Right atrium auricular region (tissue), 2 donors: ENCODE results near the gene CHCHD1. TPM values are rescaled to one million over a fixed set of nuclear protein-coding genes. Genes with fewer than 3 reads are reported as not detected.
"Not testable (repeated sequence)": the region's sequence is repeated elsewhere in the genome, so short reads cannot be mapped to it uniquely, and the experiment has no call there.

Source experiments
- DNase-seq: peaks from one replicate; pipeline ENCODE4 v3.0.0-alpha.2; 2019; ENCODE audit warnings: low spot score
- H3K27ac ChIP-seq, 2 donors: fragments of 200-600 bp; sonication (generic); 1 replicate in 1 of 2; 2 replicates in 1 of 2; pipeline ENCODE4 v1.5.1; 2016 to 2019
- H3K27me3 ChIP-seq, 2 donors: fragments of 200-600 bp; sonication (generic); one replicate each; pipeline versions ENCODE4 v1.5.1 to v1.6.0; 2017 to 2019
- H3K36me3 ChIP-seq: fragments of 200-600 bp; sonication (generic); one replicate; pipeline ENCODE4 v1.5.1; 2016
- H3K4me1 ChIP-seq, 2 donors: fragments of 200-600 bp; sonication (generic); one replicate each; pipeline versions ENCODE4 v1.5.1 to v1.6.0; 2017 to 2019
- H3K4me3 ChIP-seq, 2 donors: fragments of 200-600 bp; sonication (generic); 1 replicate in 1 of 2; 2 replicates in 1 of 2; pipeline ENCODE4 v1.5.1; 2017 to 2019; ENCODE audit warnings: mild to moderate bottlenecking in 1 of 2, moderate library complexity in 1 of 2
- H3K9me3 ChIP-seq, 2 donors: fragments of 200-600 bp; sonication (generic); one replicate each; pipeline ENCODE4 v1.5.1; 2019
- CTCF ChIP-seq, 2 donors: fragments of 200-600 bp; sonication (generic); IDR thresholded peaks; one replicate each; pipeline ENCODE4 v1.5.1; 2019; ENCODE audit warnings: antibody characterized with exemption in 2 of 2
- total RNA-seq, 2 donors: library from RNA; depleted of rRNA; stranded (reverse); fragments of >200 nt; gene quantifications; one replicate each; pipeline ENCODE4 v1.1.0, GENCODE V29; 2016

CHCHD1 gene
- total RNA-seq, 2 donors from 2014 or later, result 28.3 to 32.7 TPM

- TF ChIP-seq CTCF (IDR thresholded peaks at IDR 0.05), result no peak
- H3K36me3 ChIP-seq, result peaks cover 73% of the 10 kb centered on the region
- no peak for DNase-seq
- H3K27me3 ChIP-seq, result no peaks in the 10 kb centered on the region
- H3K27ac ChIP-seq, result no peak overlapping the region
- no peak overlapping the region for H3K4me3 ChIP-seq
- H3K9me3 ChIP-seq, result no peaks in the 10 kb centered on the region
- H3K4me1 ChIP-seq, result peaks cover 0 to 24% of the 10 kb centered on the region in 2 donors
Observed at GRCh38 chr10:73790886-73791625, 9.2 kb downstream of the CHCHD1 start.

GRCh38 chr10:73791871-73792400, 10.1 kb downstream of the CHCHD1 start:
- H3K27ac ChIP-seq, result no peak overlapping the region
- no peaks in the 10 kb centered on the region for H3K9me3 ChIP-seq
- no peak for TF ChIP-seq CTCF (IDR thresholded peaks at IDR 0.05)
- H3K4me3 ChIP-seq, result no peak overlapping the region
- no peak for DNase-seq
- no peaks in the 10 kb centered on the region for H3K27me3 ChIP-seq
- H3K4me1 ChIP-seq, result peaks cover 0 to 16% of the 10 kb centered on the region in 2 donors
- peaks cover 81% of the 10 kb centered on the region for H3K36me3 ChIP-seq

DNA sequence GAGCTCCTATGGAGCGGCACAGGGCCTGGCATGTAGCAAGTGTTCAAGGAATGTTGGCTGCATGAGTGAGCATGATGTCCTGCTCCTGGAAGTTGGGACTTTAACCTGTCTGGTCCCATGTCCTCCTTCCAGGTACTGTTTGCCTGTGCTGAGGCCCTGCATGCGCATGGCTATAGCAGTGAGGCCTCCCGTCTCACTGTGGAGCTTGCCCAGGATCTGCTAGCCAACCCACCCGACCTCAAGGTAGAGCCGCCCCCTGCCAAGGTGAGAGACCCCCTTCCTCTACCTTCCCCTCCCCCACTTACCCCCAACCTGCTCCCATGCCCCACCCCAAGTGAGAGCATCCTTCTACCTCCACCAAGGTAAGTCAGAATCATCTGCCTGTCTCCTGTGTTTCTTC, 11.6 kb downstream of the CHCHD1 start:
- H3K4me1 ChIP-seq, result peaks cover 0 to under 1% of the 10 kb centered on the region in 2 donors
- TF ChIP-seq CTCF (IDR thresholded peaks at IDR 0.05), result no peak
- no peak for DNase-seq
- no peak overlapping the region for H3K27ac ChIP-seq
- no peaks in the 10 kb centered on the region for H3K27me3 ChIP-seq
- no peak overlapping the region for H3K4me3 ChIP-seq
- H3K9me3 ChIP-seq, result no peaks in the 10 kb centered on the region
- peaks cover 97% of the 10 kb centered on the region for H3K36me3 ChIP-seq

DNA sequence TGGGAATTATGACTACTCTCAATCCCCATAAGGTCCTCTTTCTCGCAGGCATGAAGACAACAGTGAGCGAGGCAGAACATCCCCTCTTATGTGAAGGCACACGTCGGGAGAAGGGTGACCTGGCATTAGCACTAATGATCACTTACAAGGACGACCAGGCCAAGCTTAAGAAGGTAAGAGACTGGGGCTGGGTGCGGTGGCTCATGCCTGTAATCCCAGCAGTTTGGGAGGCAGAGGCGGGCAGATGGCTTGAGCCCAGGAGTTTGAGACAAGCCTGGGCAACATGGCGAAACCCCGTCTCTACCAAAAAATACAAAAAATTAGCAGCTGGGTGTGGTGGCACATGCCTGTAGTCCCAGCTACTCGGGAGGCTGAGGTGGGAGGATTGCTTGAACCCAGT, 13.6 kb downstream of the CHCHD1 start:
- not testable (repeated sequence) for H3K27me3 ChIP-seq, H3K27ac ChIP-seq, DNase-seq, H3K9me3 ChIP-seq, H3K4me1 ChIP-seq, H3K4me3 ChIP-seq
- peaks cover 93% of the 10 kb centered on the region for H3K36me3 ChIP-seq

DNA sequence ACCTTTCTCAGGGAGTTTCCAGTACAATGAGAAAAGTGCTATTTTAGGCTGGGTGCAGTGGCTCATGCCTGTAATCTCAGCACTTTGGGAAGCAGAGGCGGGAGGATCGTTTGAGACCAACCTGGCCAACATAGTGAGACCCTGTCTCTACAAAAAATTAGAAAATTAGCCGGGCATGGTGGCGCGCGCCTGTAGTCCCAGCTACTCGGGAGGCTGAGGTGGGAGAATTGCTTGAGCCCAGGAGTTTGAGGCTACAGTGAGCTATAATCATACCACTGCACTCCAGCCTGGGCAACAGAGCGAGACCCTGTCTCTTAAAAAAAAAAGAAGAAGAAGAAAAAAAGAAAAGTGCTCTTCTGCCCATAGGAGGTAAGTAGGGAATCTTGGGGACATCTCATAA, 14.2 kb downstream of the CHCHD1 start:
- H3K36me3 ChIP-seq, result peaks cover 93% of the 10 kb centered on the region

DNA sequence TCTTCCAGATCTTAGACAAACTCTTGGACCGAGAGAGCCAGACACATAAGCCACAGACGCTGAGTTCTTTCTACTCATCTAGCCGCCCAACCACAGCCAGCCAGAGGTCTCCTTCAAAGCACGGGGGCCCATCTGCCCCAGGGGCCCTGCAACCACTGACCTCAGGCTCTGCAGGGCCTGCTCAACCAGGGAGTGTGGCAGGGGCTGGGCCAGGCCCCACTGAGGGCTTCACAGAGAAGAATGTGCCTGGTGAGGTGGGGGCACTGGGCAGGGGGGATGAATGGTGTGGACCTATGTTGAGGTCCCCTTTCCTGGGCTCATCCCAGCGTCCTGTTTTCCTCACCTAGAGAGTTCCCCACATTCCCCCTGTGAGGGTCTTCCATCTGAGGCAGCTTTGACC, 14.9 kb downstream of the CHCHD1 start:
- Histone ChIP-seq H3K27ac (no peak overlapping the region), H3K4me3 (no peak overlapping the region), H3K4me1 (no peaks in the 10 kb centered on the region), H3K36me3 (peaks cover 93% of the 10 kb centered on the region), H3K27me3 (no peaks in the 10 kb centered on the region), H3K9me3 (no peaks in the 10 kb centered on the region)
- DNase-seq, result no peak
- no peak for TF ChIP-seq CTCF (IDR thresholded peaks at IDR 0.05)

More for the DNA sequence above, 14.2 kb downstream of the CHCHD1 start:
- not testable (repeated sequence) for H3K27ac ChIP-seq, H3K4me3 ChIP-seq, H3K4me1 ChIP-seq, H3K27me3 ChIP-seq, H3K9me3 ChIP-seq, DNase-seq
